NCI-H2081 (cell line): ENCODE measurements around the gene GOLT1A.
"Not testable (repeated sequence)": the region's sequence is repeated elsewhere in the genome, so short reads cannot be mapped to it uniquely, and the experiment has no call there.

Experiments used
- DNase-seq, 2 experiments: peaks; one replicate each; lab custom pipeline; 2025; lab: John Stamatoyannopoulos, UW

The GOLT1A gene

DNA sequence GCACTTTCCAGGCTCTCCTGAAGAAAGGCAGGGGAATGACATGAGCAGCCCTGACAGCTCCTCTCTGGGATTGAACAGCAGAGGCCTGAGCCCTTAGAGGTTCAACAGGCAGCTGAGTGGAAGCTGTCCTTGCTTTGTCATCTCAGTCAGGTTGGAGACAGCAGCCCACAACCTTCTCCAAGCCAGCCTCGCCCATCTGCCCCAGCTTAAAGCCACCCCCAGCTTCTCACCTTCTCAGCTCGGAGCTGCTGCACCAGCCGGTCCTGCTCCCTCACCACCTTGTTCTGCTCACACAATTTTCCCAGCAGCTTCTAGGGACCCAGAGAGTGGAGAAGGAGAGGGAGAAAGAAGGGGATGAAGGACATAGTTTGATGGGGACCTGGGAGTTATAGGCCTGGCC lies 35.2 kb upstream of the GOLT1A start:
- DNase-seq, result no peak

DNA sequence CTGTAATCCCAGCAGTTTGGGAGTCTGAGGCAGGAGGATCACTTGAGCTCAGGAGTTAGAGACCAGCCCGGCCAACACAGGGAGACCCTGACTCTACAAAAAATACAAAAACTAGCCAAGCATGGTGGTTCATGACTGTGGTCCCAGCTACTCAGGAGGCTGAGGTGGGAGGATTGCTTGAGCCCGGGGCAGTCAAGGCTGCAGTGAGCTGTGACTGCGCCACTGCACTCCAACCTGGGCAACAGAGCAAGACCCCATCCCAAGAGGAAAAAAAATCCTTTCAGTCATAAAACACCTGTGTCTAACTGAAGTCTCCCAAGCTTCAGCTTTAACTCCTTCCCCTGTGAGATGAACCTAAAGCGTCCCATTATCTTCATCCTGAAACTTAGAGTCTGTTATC lies 33.1 kb upstream of the GOLT1A start:
- DNase-seq, result no peak

DNA sequence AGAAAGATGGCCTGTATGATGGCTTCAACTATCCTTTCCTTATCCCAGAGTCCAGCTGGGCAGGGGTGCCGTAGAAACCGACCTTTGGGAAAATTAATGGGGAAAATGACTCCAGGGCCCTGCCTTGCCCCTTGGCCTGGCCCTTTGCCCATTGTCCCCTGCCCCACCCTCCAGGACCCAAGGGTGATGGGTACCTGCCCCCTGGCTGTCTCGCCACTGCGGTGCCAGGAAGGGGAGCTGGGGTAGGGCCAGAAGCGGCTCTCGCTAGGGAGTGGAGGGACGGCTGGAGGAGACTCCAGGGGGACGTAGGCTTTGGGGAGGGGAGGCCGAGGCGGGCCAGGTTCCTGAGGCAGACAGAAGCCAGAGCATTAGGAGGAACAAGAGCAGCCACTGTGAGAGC lies 29.1 kb upstream of the GOLT1A start:
- no peak for DNase-seq

DNA sequence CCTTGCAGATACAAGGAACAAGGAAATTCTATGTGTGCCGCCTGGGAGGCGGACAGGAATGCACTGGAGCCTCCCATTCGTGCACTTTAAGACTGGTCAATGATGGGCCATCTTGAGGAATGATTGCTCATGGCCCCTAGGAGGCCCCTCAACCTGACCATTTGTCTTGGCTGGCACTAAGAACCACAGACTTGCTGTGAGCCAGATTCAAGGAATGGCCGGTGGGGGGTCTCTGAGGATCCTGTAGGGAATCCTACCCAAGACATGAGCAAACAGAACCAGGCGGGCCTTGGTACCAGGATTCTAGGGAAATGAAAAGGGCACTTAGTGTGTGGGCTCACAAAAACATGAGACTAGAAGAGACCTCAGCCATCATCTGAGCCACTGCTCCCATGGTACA lies 28.1 kb upstream of the GOLT1A start:
- no peak for DNase-seq

DNA sequence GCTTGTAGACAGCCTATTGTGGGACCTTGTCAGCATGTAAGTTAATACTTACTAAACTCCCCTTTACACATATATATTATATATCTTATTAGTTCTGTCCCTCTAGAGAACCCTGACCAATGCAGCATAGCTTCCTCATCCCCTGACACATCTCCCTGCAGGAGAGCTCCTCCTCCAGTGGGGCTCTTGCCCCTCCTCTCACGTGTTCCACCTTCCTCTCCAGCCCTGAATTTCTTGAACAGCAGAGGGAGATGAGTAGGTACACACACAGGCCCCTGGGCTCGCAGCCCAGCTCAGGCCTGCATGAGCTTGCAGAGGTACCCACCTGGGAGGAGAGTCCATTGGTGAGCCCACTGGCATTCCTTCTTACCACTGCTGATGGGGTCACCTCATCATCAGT lies 27.3 kb upstream of the GOLT1A start:
- no peak for DNase-seq

DNA sequence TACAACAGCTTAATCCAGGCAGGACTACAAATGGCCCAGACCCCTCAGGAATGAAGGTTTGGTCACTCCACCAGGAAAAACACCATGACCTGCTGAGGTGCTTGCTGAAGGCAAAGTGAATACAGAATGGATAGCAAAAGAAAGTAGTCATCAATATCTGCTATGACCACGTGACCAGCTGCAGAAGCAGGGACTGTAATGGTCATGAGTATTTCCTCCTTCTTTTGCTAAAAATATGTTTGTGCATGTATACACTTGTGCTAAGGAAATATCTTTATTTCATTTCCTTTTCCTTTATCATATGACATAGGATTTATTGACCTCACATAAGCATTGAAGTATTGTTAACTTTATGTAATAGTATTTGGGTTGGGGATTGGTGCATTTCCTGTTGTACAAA lies 26.4 kb upstream of the GOLT1A start:
- DNase-seq, result no peak

DNA sequence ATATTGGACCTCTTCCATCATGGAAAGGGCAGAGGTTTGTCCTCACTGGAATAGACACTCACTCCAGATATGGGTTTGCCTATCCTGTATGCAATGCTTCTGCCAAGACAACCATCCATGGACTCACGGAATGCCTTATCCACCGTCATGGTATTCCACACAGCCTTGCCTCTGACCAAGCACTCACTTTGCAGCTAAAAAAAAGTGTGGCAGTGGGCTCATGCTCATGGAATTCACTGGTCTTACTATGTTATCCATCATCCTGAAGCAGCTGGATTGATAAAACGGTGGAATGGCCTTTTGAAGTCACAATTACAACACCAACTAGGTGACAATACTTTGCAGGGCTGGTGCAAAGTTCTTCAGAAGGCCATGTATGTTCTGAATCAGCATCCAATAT lies 25.6 kb upstream of the GOLT1A start:
- not testable (repeated sequence) for DNase-seq

DNA sequence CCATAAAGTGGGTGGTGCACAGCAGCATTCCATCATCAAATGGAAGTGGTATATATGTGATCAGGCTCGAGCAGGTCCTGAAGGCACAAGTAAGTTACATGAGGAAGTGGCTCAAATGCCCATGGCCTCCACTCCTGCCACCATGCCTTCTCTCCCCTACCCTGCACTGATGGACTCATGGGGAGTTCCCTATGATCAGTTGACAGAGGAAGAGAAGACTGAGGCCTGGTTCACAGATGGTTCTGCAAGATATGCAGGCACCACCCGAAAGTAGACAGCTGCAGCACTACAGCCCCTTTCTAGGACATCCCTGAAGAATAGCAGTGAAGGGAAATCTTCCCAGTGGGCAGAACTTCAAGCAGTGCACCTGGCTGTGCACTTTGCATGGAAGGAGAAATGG lies 24.7 kb upstream of the GOLT1A start:
- not testable (repeated sequence) for DNase-seq

DNA sequence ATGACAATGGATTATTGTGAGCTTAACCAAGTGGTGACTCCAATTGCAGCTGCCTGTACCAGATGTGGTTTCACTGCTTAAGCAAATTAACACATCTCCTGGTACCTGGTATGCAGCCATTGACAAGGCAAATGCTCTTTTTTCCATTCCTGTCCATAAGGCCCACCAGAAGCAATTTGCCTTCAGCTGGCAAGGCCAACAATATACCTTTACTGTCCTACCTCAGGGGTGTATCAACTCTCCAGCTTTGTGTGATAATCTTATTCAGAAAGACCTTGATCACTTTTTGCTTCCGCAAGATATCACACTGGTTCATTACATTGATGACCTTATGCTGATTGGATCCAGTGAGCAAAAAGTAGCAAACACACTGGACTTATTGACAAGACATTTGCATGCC lies 23.7 kb upstream of the GOLT1A start:
- not testable (repeated sequence) for DNase-seq

DNA sequence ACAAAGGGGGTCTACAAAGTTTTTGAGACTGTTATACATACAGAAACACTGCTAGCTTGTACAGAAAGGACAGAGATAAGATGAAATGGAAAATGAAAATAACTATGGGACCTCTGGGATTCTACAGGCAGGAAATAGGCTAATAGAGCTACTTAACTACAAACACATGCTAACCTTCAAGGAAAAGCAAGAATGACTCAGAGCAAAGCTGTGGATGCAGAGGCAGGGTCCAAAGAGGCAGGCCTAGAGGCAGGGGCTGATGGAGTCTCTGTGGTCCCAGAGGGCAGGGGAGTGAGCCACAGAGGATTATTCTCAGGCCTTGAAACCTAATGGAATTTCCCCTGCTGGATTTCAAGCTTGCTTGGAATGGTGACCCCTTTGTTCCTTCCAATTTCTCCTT lies 18.7 kb upstream of the GOLT1A start:
- DNase-seq, result no peak

DNA sequence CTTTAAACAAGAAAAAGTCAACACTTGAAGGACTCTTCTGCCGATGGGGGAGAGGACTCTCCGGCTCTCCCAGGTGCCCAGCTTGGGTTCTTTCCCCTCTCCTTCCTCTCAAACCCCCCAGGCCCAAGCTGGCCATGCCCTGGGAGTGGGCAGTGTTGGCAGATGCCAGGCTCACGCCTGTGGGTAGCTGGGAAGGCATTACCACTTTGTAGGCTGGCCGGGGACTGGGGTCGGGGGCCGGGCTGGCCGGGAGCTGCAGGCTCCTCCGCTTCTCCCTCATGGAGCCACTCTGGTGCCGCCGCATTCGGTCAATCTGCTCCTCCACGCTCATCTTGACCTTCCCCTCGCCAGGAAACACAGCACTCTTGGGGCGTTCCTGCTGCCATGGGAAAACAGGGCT lies 16.4 kb upstream of the GOLT1A start:
- no peak for DNase-seq

DNA sequence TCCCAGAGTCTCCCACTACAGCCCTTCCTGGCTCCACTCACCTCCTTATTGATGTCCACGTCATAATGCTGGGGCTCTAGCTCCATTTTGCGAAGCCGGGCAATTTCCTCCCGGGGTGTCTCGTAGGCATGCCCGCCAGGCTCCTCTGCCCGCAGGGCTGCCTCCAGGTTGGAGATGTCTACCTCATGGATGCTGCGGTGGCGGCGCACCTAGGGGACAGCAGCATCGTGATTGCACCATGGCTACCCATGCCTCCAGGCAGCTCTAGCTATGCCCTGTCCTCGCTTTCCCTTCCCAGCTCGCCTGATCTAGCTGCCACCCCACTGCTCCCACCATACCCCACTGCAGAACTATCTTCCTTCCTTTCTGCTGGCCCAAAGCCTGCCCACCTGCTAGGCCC lies 15.1 kb upstream of the GOLT1A start:
- no peak for DNase-seq

DNA sequence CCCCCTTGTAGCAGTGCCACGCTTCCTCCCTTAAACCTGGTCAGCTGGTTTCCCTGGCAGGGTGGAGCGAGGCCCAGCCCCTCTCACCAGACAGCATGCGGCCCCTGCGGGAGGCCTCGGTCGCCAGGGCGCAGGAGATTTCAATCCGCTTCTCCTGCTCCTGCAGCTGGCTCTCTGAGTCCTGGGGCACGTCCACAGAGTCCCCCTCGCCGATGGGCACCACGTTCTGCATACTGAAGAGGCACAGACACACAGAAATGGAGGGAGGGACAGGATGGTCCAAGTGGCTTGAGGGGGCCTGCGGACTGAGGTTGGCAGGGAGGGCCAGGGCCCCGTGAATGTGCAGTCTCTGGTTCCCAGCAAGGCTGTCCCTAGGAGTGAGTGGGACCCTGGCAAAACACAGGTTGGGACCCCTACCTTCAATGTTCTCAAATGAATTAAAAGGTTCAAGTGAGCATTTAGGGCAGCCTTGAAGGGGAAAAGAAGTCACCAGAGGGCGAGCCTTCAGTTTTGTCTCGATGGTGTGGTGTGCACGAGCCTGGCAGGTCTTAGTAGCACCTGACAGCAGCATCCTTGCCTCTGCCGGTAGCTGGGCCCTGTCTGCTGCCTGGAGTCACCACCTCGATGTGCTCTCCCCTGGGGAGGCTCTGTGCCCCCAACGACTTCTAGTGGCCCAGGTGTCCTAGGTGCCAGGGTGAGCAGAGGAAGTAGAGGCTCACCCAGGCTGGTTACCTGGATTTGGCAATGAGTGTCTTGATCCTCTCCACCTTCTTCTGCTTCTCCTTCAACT lies 14.4 kb upstream of the GOLT1A start:
- no peak for DNase-seq

DNA sequence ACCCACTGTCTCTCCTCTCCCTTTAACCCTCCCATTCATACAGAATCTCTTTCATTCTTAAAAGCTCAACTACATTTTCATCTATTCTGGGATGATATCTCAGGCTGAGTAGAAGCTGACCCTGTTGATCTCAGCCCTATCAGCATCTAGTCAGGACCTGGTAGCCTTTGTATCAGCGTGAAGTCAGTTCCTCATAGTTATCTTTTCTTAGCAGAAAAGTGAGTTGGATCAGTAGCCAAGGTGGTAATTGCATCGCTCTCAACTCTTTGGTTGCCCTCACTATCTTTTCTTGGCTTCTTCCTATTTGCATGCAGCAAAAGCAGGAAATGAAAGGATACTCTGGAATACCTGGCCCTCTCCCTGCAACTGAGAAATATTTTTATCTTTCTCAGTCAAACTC lies 13.6 kb upstream of the GOLT1A start:
- DNase-seq, result no peak

DNA sequence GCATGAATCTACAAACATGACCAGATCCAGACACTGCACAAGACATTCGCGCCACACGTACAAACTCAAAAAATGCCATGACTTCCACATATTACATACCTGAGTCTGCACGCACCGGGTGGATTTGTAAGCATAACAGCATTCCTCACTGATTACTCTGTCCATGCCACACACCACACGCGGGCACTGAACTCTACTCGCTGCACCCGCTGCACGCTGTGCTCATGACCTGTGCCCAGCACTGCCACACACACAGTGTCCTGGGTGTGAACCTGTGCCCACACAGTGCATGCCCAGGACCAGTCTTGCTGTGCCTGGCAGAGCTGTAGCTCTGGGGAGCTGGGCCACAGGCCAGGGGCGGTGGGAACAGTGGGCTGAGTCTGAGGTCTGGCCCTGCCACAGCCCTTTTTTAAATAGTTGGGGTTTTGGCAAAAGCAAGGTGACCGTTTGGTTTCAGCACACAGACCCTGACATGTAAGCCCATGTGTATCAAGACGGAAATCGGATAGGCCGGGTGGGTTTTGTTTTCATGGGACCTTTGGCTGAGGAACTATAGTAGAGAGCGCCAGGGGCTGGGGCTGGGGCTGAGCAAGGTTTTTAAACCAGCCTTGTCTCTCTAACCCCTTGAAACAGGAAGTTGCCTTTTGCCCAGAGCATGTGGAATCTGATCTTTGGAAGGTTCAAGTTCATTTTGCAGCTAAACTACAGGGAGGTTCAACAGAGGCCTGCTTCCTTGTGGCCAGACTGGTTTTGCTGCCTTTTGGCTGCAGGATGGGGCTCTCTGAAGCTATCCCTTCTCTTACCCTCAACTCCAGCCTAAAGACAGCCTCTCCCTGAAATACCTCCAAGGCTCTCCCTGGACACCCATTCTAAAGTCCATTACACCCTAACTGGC lies 12.3 kb upstream of the GOLT1A start:
- no peak for DNase-seq

DNA sequence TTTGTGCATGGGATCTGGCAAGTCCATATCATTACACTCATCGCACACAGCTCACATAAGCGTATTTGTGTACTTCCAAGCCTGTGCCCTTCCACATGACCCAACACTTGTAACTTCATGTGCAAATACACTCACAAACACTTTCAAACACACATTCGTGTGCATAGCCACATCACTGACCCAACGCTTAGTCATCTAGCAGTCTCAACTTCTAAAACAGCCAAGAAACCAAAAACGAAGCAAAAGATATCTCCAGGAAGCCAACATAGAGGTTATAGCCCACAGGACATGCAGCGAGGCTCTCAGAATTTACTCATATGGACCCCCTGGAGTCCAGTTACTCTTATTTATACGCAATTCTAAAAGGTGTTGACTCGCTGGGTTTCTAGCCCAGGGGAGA lies 10.9 kb upstream of the GOLT1A start:
- no peak for DNase-seq

DNA sequence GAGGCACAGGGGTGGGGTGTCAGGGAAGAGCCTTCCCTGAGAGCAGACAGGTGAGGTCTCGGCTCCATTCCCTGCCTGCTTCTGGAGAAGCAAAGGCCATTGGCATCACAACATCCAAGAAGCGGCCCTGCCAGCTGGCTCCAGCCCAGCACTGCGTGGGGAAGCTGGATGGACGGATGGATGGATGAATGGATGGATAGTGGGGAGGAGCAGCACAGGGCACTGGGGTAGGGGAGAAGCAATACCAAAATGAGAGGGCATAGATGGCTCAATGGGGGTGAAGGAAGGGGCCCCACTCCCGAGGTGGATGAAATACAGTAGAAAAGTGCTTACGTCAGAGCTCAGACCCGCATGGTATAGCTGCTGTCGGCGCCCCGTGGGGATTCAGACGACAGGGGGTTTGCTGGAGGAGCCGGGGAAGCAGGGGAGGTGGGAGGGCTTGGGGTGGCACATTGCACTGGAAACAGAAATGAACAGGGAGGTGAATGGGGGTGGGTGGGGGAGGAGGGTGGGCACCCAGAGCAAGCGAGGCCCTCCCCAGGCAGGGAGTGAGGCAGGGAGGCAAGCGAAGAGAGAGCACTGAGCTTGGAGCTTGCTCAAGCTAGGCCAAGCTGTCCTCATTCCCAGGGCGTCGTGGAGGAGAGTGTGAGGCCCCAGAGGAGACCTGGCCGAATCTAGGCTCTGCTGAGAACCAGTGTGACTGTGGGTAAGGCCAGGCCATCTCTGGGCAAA lies 9.5 kb upstream of the GOLT1A start:
- DNase-seq, result no peak

DNA sequence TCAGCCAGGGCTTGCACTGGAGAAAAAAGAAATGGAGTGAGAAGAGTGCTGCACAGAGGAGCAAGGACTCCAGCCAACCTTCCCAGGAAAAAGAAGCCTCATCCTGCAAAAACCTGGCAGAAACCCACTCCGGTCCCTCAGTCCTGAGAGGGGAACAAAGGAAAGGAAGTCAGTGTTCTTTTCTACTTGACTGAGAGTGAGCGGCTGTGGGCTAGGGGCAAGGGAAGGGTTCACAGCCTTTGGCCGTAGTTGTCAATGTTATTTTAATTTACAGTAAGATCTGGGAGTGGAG lies 8.9 kb upstream of the GOLT1A start:
- no peak for DNase-seq

DNA sequence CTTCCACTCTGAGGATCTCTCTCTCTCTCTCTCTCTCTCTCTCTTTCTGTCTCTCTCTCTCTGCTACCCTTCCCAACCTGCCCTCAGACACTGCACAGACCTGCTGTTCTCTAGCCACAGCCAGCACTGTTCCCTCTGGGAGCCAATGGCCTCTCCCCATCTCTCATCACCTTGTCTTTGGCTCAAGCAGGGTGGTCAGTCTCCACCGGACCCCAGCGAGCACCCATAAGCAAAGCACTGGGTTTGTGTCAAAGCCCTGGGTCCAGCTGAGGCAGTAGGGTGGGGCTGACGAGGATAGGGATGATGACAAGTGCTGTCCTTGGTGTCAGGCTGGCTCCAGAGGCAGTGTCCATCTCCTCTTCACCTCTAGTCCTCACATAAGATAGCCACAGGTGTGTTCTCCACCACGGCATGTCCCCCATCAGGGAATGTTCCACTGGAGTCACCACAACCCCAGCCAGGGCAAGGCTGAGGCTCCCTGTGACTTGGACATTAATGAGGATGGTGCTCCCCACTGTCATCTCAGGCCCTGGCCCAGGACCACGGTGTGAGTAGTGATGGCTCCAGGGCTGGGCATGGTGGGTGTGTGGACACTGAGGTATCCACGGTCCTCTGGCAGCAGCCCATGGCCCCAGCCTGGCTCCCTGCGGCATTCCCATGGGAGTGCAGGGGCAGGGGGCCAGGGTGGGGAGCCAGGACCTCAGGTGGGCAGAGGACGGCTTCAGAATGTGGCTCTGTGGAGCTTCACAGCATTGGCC lies 8.4 kb upstream of the GOLT1A start:
- no peak for DNase-seq

DNA sequence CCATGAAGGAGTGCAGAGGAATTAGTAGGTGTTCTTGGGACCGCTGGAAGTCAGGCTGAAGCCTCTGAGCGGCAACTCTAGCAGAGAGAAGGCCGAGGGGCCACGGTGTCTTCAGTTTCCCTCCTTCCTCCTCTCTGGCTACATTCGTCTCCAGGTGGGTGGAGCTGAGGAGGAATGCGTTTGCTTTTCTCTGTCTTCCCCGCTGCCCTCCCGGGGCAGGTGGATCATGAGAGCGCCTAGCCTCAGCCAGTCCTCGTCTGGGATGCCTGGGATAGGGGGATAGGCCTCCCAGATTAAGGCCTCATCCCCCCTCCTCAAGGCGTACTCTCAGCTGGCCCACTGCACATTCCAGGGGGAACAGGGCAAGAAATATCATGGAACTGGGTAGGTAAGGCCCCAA lies 7.5 kb upstream of the GOLT1A start:
- no peak for DNase-seq

DNA sequence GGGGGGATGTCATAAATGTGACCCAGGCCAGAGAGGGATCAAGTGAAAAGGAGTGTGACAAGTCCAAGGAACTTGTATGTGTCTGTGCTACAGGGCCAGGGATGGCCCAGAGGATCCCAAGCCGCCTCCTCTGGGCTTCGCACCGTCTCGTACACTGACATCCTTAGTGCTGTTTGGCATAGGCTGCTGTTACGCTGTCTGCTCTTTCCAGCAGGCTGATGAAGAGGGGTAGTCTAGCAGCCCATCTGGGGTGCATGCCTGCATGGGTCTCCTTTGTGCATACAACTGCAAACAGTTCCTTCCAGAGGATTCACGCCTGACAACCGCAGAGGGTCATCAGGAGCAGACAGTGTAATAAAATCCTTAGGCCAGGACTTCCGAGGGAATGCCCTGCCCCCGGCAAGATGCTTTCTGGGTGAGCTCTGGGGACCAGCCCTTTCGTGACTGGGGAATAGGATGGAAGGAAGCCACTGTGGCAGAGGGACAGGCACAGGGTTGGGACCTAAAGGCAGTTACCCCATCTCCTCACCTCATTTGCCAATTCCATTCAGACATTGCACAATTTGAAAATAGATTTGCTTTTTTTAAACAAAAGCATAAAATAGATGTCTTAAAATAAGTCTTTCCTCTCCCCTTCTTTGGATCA lies 6.3 kb upstream of the GOLT1A start:
- no peak for DNase-seq

DNA sequence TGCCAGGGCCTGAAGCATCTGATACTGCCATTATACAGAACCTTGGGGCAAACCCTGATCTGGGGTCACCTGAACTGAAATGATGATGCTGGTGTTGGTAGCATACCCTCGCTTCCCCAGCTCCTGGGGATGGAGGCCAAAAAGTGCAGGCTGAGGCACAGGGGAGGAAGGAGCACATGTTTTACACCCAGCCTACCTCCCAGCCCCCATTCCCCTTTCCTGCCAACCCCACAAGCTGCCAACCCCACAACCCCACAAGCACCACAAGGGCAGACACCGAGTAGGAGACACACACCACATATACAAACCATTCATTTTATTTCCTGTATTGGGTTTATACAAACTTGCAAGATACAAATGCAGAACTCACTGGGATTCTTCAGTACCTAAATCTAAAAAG lies 4.8 kb upstream of the GOLT1A start:
- DNase-seq, result no peak
